BLaER1 treated with 17β-estradiol and CSF1 and Interleukin-3, amounts not matched to agents 10 nM and 100 nM (cell line): Measurements from ENCODE around the gene POLE2.
"Not testable (repeated sequence)": the region's sequence is repeated elsewhere in the genome, so short reads cannot be mapped to it uniquely, and the experiment has no call there.

Source experiments
- H3K27ac ChIP-seq, 11 experiments: shearing (Covaris generic); formaldehyde crosslinking; 2 replicates each; pipeline ENCODE4 v1.8.1; 2022
- H3K27me3 ChIP-seq, 11 experiments: shearing (Covaris generic); formaldehyde crosslinking; 2 replicates each; pipeline ENCODE4 v1.8.1; 2022
- H3K36me3 ChIP-seq, 11 experiments: shearing (Covaris generic); formaldehyde crosslinking; 2 replicates each; pipeline ENCODE4 v1.8.1; 2022
- H3K4me1 ChIP-seq, 10 experiments: shearing (Covaris generic); formaldehyde crosslinking; 2 replicates each; pipeline ENCODE4 v1.8.1; 2022
- H3K4me2 ChIP-seq, 11 experiments: shearing (Covaris generic); formaldehyde crosslinking; 2 replicates each; pipeline ENCODE4 v1.8.1; 2022
- H3K4me3 ChIP-seq, 10 experiments: shearing (Covaris generic); formaldehyde crosslinking; 2 replicates each; pipeline ENCODE4 v1.8.1; 2022
- H3K9ac ChIP-seq, 11 experiments: shearing (Covaris generic); formaldehyde crosslinking; 2 replicates each; pipeline ENCODE4 v1.8.1; 2022
- H3K9me3 ChIP-seq, 11 experiments: shearing (Covaris generic); formaldehyde crosslinking; replicated peaks in 1 of 11; 2 replicates each; pipeline ENCODE4 v1.8.1; 2022
- H4K20me1 ChIP-seq, 11 experiments: shearing (Covaris generic); formaldehyde crosslinking; 2 replicates each; pipeline ENCODE4 v1.8.1; 2022
- Cebpa-rat ChIP-seq, 11 experiments: shearing (Covaris generic); IDR thresholded peaks; 2 replicates each; pipeline ENCODE4 v1.8.1; 2022

Gene POLE2

GRCh38 chr14:49679271-49679670 lies 8.7 kb downstream of the POLE2 start:
- Histone ChIP-seq H3K27ac (no peak overlapping the region), H3K4me3 (no peak overlapping the region), H3K9ac (no peak overlapping the region), H3K27me3 (no peaks in the 10 kb centered on the region), H3K36me3 (peaks cover 0 to 96% (median 85%) of the 10 kb centered on the region in 11 experiments; a peak in 20 of 22 replicates), H4K20me1 (no peaks in the 10 kb centered on the region; a peak in 1 of 22 replicates), H3K4me2 (no peak overlapping the region), H3K4me1 (no peaks in the 10 kb centered on the region), H3K9me3 (peaks cover 0 to 7% (median 0%) of the 10 kb centered on the region in 11 experiments; a peak in 4 of 22 replicates)
- no peak for TF ChIP-seq Cebpa-rat (IDR thresholded peaks at IDR 0.05)

- no peak overlapping the region for H3K9ac ChIP-seq
- peaks cover 0 to 96% (median 92%) of the 10 kb centered on the region in 11 experiments; a peak in 20 of 22 replicates for H3K36me3 ChIP-seq
- no peak overlapping the region for H3K27ac ChIP-seq
- no peaks in the 10 kb centered on the region for H3K4me1 ChIP-seq
- no peaks in the 10 kb centered on the region for H3K27me3 ChIP-seq
- H3K9me3 ChIP-seq = peaks cover 0 to 7% (median 0%) of the 10 kb centered on the region in 11 experiments; a peak in 4 of 22 replicates
- TF ChIP-seq Cebpa-rat (IDR thresholded peaks at IDR 0.05) = no peak
- H3K4me3 ChIP-seq = no peak overlapping the region
- no peak overlapping the region for H3K4me2 ChIP-seq
- no peaks in the 10 kb centered on the region; a peak in 1 of 22 replicates for H4K20me1 ChIP-seq
Observed at GRCh38 chr14:49677643-49678042, 10.4 kb downstream of the POLE2 start.

GRCh38 chr14:49673586-49673985 lies 14.4 kb downstream of the POLE2 start:
- no peak overlapping the region for H3K9ac ChIP-seq
- peaks cover 0 to 92% (median 71%) of the 10 kb centered on the region in 11 experiments; a peak in 20 of 22 replicates for H3K36me3 ChIP-seq
- no peak for TF ChIP-seq Cebpa-rat (IDR thresholded peaks at IDR 0.05)
- no peak overlapping the region for H3K4me2 ChIP-seq
- H3K4me3 ChIP-seq = no peak overlapping the region
- no peaks in the 10 kb centered on the region; a peak in 1 of 22 replicates for H4K20me1 ChIP-seq
- no peaks in the 10 kb centered on the region for H3K27me3 ChIP-seq
- H3K9me3 ChIP-seq = peaks cover 0 to 7% (median 0%) of the 10 kb centered on the region in 11 experiments; a peak in 4 of 22 replicates
- H3K4me1 ChIP-seq = no peaks in the 10 kb centered on the region
- H3K27ac ChIP-seq = no peak overlapping the region

DNA sequence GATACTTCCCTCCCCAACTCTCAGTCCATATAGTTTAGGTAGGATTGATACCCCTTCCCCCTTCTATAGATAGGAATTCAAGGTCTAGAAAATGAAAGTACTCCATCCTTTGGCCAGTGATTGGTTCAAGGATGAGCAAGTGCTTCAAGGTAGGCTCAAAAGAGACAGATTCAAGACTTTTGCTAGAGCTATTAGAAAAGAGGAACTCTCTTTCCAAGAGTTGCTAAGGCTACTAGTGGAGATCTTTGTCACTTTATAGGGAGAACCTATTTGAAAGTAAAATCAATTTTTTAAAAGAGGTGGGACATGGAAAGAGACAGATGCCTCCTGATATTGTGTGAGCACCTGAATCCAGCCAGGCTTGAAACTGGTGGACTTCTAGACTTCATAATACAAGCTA lies 17.5 kb downstream of the POLE2 start:
- no peaks in the 10 kb centered on the region for H4K20me1 ChIP-seq
- H3K27me3 ChIP-seq = no peaks in the 10 kb centered on the region
- no peak for TF ChIP-seq Cebpa-rat (IDR thresholded peaks at IDR 0.05)
- H3K36me3 ChIP-seq = peaks cover 0 to 93% (median 62%) of the 10 kb centered on the region in 11 experiments; a peak in 19 of 22 replicates
- no peak overlapping the region for H3K4me3 ChIP-seq
- no peaks in the 10 kb centered on the region for H3K4me1 ChIP-seq
- no peak overlapping the region for H3K9ac ChIP-seq
- peaks cover 0 to 4% (median 0%) of the 10 kb centered on the region in 11 experiments; a peak in 2 of 22 replicates for H3K9me3 ChIP-seq
- H3K4me2 ChIP-seq = no peak overlapping the region
- no peak overlapping the region for H3K27ac ChIP-seq

- Histone ChIP-seq H3K4me2 (no peak overlapping the region), H4K20me1 (peaks cover 0 to 6% (median 0%) of the 10 kb centered on the region in 11 experiments; a peak in 1 of 22 replicates), H3K9me3 (no peaks in the 10 kb centered on the region), H3K9ac (no peak overlapping the region), H3K36me3 (peaks cover 0 to 73% (median 30%) of the 10 kb centered on the region in 11 experiments; a peak in 15 of 22 replicates), H3K4me1 (no peaks in the 10 kb centered on the region), H3K27ac (no peak overlapping the region), H3K27me3 (no peaks in the 10 kb centered on the region), H3K4me3 (no peak overlapping the region)
- no peak for TF ChIP-seq Cebpa-rat (IDR thresholded peaks at IDR 0.05)
Observed at GRCh38 chr14:49659526-49660455, 28.2 kb downstream of the POLE2 start.

GRCh38 chr14:49657500-49657899 lies 30.5 kb downstream of the POLE2 start:
- H3K27me3 ChIP-seq, H3K4me3 ChIP-seq, H3K4me2 ChIP-seq, H3K4me1 ChIP-seq, H3K9ac ChIP-seq, H3K27ac ChIP-seq, H3K9me3 ChIP-seq, H4K20me1 ChIP-seq: not testable (repeated sequence)
- H3K36me3 ChIP-seq = peaks cover 0 to 69% (median 30%) of the 10 kb centered on the region in 11 experiments; a peak in 16 of 22 replicates

DNA sequence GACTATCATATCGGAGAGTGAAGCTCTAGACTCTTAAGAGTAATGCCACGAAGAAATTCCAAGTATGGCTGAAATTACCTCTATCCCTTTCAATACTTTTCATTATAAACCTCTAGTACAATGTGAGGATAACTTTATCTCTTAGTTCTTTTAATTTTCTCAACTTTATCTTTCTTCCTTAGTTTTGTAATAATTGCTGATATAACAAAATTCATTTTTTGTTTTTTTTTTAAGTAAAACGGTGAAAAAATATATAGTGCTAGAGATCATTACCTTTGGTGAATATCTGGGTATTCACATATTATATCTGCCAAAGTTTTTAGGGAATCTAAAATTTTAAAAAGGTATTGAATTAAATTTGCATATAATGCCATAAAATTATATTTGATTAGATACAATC lies 33.5 kb downstream of the POLE2 start:
- H3K9me3 ChIP-seq = no peaks in the 10 kb centered on the region
- no peak overlapping the region for H3K9ac ChIP-seq
- no peak overlapping the region for H3K27ac ChIP-seq
- peaks cover 0 to 11% (median 0%) of the 10 kb centered on the region in 11 experiments; a peak in 2 of 22 replicates for H4K20me1 ChIP-seq
- H3K4me2 ChIP-seq = no peak overlapping the region
- TF ChIP-seq Cebpa-rat (IDR thresholded peaks at IDR 0.05) = no peak
- H3K4me1 ChIP-seq = no peaks in the 10 kb centered on the region
- no peak overlapping the region for H3K4me3 ChIP-seq
- H3K36me3 ChIP-seq = peaks cover 0 to 74% (median 41%) of the 10 kb centered on the region in 11 experiments; a peak in 14 of 22 replicates
- H3K27me3 ChIP-seq = no peaks in the 10 kb centered on the region

GRCh38 chr14:49653508-49653907 lies 34.5 kb downstream of the POLE2 start:
- Histone ChIP-seq H3K9ac (no peak overlapping the region), H3K36me3 (peaks cover 0 to 77% (median 44%) of the 10 kb centered on the region in 11 experiments; a peak in 15 of 22 replicates), H3K4me3 (no peak overlapping the region), H3K4me1 (no peaks in the 10 kb centered on the region), H3K27ac (no peak overlapping the region), H3K9me3 (no peaks in the 10 kb centered on the region), H4K20me1 (peaks cover 0 to 11% (median 0%) of the 10 kb centered on the region in 11 experiments; a peak in 6 of 22 replicates), H3K4me2 (no peak overlapping the region), H3K27me3 (no peaks in the 10 kb centered on the region)
- no peak for TF ChIP-seq Cebpa-rat (IDR thresholded peaks at IDR 0.05)

DNA sequence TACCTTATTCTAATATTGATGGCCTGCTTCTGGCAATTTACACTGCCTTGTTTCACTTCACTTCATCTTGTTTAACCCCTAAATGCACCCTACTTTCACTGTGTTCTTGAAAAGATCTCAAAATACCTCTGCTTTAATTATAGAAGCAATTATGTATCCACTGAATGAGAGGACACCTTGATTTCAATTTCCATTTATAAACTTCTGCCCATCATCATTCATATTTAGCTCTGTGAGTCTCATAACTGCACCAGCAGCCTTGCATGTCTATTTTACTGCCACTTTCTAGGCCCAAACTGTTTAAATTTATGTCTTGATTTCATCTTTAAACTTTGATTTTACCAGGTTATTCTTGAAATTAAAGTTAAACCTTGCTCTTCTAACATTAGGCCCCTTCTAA lies 45.9 kb downstream of the POLE2 start:
- H3K4me1 ChIP-seq = peaks cover 12 to 36% (median 22%) of the 10 kb centered on the region in 10 experiments
- H3K4me2 ChIP-seq = peak overlapping the region in 9 of 11 experiments; percentile 34 to 65 (median 46); a peak in 16 of 22 replicates
- H4K20me1 ChIP-seq = peaks cover 5 to 82% (median 53%) of the 10 kb centered on the region in 11 experiments; a peak in 17 of 22 replicates
- H3K9ac ChIP-seq = peak overlapping the region in 2 of 11 experiments; percentile 21 to 25; a peak in 2 of 22 replicates
- H3K27ac ChIP-seq = no peak overlapping the region
- no peaks in the 10 kb centered on the region for H3K27me3 ChIP-seq
- no peak overlapping the region for H3K4me3 ChIP-seq
- H3K36me3 ChIP-seq = peaks cover 40 to 89% (median 70%) of the 10 kb centered on the region in 11 experiments
- TF ChIP-seq Cebpa-rat (IDR thresholded peaks at IDR 0.05) = no peak
- H3K9me3 ChIP-seq = no peaks in the 10 kb centered on the region
